ENCODE data around the gene KY. TPM values are rescaled to one million over a fixed set of nuclear protein-coding genes. Genes with fewer than 3 reads are reported as not detected.
"Not testable (repeated sequence)": the region's sequence is repeated elsewhere in the genome, so short reads cannot be mapped to it uniquely, and the experiment has no call there.

KY gene
- total and polyA plus RNA-seq, 2 of the 8 experiments (the other 6 are each of a cell fraction or from before 2014, with no cell fraction given), result not detected

GRCh38 chr3:134569899-134570298 is 80.9 kb downstream of the KY start:
- H4K8ac ChIP-seq (ENCODE audit: extremely low read depth, insufficient read depth, low read length); H3K9ac ChIP-seq (replicated peaks in 1 of 4; ENCODE audit: extremely low read depth in 1 of 4, low read depth in 3 of 4, low read length in 3 of 4); H3K27me3 ChIP-seq (replicated peaks in 1 of 4; ENCODE audit: control insufficient read depth in 3 of 4, extremely low read depth in 1 of 4, insufficient read depth in 3 of 4, low read length in 3 of 4); H4K20me1 ChIP-seq (replicated peaks in 1 of 2; ENCODE audit: control insufficient read depth in 1 of 2, insufficient read depth in 2 of 2, low read length in 2 of 2); H3K56ac ChIP-seq (replicated peaks; ENCODE audit: insufficient read length, low read depth, low read length); H2BK5ac ChIP-seq (ENCODE audit: low read depth, low read length); H3K4me2 ChIP-seq (ENCODE audit: insufficient read depth in 1 of 2, low read depth in 2 of 2, low read length in 2 of 2); POLR2A ChIA-PET (ENCODE audit: partially characterized antibody); H4K5ac ChIP-seq (ENCODE audit: insufficient read length, low read depth, low read length); H2AFZ ChIP-seq (ENCODE audit: low read length); H3K79me1 ChIP-seq (ENCODE audit: low read depth, low read length); H3K18ac ChIP-seq (ENCODE audit: extremely low read depth, low read length); H2BK120ac ChIP-seq (replicated peaks; ENCODE audit: low read depth, low read length); H3K4me3 ChIP-seq (ENCODE audit: extremely low read depth in 1 of 4, insufficient read depth in 2 of 4, low read depth in 3 of 4, low read length in 4 of 4); DNase-seq (ENCODE audit: low read depth in 1 of 2, low spot score in 2 of 2); H2AK5ac ChIP-seq (ENCODE audit: low read depth, low read length); H3K4ac ChIP-seq (replicated peaks; ENCODE audit: insufficient read length, low read depth, low read length); H3K36me3 ChIP-seq (ENCODE audit: control insufficient read depth in 2 of 4, insufficient read depth in 4 of 4, low read length in 3 of 4); H4K91ac ChIP-seq (replicated peaks; ENCODE audit: insufficient read length, low read length); H3K23me2 ChIP-seq (ENCODE audit: low read depth, low read length); H3K27ac ChIP-seq (ENCODE audit: low read depth, low read length); H2BK20ac ChIP-seq (ENCODE audit: low read length); H3K14ac ChIP-seq (ENCODE audit: insufficient read length); CTCF ChIA-PET (ENCODE audit: partially characterized antibody); H3K79me2 ChIP-seq (ENCODE audit: control insufficient read depth in 1 of 2, insufficient read depth in 2 of 2, low read length in 2 of 2); H2BK15ac ChIP-seq (ENCODE audit: low read length); H3K4me1 ChIP-seq (replicated peaks in 1 of 4; ENCODE audit: control insufficient read depth in 3 of 4, insufficient read depth in 4 of 4, low read length in 3 of 4); H3K23ac ChIP-seq (ENCODE audit: insufficient read length); FAIRE-seq; H2BK12ac ChIP-seq (ENCODE audit: low read depth, low read length): not testable (repeated sequence)
- 100% methylated on average over 2 of the region's 2 CpGs; no CpG with 5 or more reads in 1 of the 2 experiments for WGBS, 2 experiments (ENCODE audit: extremely low coverage in 1 of 2, insufficient coverage in 1 of 2, insufficient read length in 1 of 2, insufficient replicate concordance in 2 of 2, low coverage in 1 of 2, low lambda C conversion rate in 2 of 2, missing lambda C conversion rate in 1 of 2)
- H3K9me3 ChIP-seq (ENCODE audit: insufficient read depth in 2 of 2, low read depth in 1 of 2, low read length in 1 of 2), result peaks cover 16 to 17% of the 10 kb centered on the region in 2 experiments

Measured in H1 (cell line).